NCI-H187 (cell line): ENCODE measurements around the gene CLCA1.

Experiments
- DNase-seq, 2 experiments: peaks; one replicate each; lab custom pipeline; 2025; lab: John Stamatoyannopoulos, UW

CLCA1 gene, protein sequence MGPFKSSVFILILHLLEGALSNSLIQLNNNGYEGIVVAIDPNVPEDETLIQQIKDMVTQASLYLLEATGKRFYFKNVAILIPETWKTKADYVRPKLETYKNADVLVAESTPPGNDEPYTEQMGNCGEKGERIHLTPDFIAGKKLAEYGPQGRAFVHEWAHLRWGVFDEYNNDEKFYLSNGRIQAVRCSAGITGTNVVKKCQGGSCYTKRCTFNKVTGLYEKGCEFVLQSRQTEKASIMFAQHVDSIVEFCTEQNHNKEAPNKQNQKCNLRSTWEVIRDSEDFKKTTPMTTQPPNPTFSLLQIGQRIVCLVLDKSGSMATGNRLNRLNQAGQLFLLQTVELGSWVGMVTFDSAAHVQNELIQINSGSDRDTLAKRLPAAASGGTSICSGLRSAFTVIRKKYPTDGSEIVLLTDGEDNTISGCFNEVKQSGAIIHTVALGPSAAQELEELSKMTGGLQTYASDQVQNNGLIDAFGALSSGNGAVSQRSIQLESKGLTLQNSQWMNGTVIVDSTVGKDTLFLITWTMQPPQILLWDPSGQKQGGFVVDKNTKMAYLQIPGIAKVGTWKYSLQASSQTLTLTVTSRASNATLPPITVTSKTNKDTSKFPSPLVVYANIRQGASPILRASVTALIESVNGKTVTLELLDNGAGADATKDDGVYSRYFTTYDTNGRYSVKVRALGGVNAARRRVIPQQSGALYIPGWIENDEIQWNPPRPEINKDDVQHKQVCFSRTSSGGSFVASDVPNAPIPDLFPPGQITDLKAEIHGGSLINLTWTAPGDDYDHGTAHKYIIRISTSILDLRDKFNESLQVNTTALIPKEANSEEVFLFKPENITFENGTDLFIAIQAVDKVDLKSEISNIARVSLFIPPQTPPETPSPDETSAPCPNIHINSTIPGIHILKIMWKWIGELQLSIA

GRCh38 chr1:86468501-86468977, at the start of gene CLCA1:
CLCA1 (plus strand) TSS chr1:86468927; CDS start chr1:86468972, 45 bp downstream.
- DNase-seq: no peak

- DNase-seq: peak in 1 of 2 experiments; percentile 8
Observed at GRCh38 chr1:86419277-86419903, 49.3 kb upstream of the CLCA1 start.

DNA sequence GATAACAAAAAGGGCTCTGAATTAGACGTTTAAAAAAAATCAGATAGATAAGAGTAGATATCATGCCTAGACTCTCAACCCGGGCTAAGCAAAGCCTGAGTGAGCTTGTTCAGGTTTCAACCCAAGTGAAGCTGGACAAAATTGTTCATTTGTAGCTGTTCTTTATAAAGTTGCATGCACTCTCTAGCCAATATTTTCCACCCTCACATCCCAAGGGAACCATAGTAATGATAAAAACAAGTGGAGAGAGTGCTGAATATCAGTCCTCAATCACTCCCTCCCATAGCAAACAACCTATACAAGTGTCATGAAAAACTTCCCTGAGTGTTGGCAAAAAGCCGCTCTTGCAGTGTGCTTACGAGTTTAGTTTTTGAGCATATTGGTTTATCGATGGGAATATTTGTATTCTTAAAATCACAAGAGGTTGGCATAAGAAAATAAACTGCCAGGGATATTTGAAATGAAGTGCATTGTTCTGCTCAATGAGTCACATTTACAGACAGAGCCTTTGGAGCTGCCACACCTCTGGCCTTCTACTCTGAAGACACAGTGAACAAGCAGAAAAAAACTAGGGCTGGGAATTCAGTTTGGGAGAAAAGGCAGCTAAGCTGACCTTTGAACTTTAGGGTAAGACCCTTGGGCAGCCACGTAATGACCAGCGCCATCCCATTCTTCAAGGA, 47.0 kb upstream of the CLCA1 start:
- no peak for DNase-seq

GRCh38 chr1:86423473-86423872, 45.3 kb upstream of the CLCA1 start:
- no peak for DNase-seq

DNA sequence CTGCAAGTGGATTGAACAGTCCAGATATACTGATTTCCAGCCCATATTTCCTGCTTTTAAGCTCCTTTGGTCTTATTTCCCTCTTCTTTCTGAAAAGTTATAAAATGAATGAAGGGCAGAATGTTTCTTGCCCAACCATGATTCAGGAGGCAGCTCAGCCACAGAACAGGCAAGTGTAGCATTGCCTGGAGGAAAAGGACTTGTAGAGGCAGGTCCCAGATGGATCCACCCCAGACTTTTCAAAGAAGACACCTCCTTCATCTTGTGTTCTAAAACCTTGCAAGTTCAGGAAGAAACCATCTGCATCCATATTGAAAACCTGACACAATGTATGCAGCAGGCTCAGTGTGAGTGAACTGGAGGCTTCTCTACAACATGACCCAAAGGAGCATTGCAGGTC, 44.9 kb upstream of the CLCA1 start, which contains the start of gene CLCA2:
Gene CLCA2, plus strand, starts transcription at position 299 of the 400 bp plus-strand sequence. Its CDS starts 77 bp downstream, at position 376.
- DNase-seq: no peak

DNA sequence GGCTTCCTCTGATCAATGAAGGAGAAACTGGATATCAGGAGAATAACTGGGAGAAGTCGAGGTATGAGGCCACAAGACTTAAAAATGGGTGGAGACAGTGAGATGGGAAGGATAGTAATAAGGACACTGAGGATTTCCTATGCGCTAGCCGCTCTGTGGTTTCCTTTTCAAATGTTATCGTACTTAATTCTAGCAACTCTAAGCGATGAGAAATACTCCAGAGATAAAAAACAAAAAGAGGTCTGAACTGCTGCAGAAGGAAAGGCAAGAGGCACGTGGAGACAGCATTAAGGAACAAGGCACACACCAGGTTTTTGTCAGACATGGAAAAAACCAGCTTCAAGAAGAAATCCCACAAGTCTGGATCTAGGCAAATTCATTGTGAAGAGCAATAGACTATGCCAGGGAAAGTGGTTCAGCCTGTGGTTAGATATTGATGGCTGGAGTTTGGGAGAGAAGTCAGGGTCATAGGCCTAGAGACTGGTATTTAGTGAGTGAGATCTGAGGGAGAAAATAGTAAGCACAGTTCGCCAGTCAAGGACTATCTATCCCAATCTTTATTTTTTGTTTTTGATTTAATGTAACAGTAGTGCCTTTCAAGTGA, 39.5 kb upstream of the CLCA1 start:
- DNase-seq: no peak

DNA sequence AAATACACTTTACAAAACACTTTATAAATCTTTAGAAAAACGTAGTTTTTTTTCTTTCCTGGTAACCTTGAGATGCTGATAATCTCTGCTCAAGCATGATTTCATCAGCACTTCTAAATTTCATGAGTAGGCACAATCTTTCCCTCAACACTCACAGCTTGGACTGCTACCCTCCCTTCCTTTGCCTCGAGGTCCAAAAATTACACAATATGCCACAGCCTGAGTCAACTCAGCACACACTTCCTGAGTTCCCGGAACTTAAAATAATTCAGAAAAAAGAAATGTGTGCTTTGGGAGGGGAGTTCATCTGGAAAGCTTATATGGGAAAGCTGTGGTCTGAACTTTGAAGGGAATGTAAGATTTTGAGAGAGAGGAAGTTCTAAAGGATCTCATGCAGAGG, 38.9 kb upstream of the CLCA1 start:
- no peak for DNase-seq

GRCh38 chr1:86430376-86430775, 38.4 kb upstream of the CLCA1 start:
- DNase-seq: no peak

DNA sequence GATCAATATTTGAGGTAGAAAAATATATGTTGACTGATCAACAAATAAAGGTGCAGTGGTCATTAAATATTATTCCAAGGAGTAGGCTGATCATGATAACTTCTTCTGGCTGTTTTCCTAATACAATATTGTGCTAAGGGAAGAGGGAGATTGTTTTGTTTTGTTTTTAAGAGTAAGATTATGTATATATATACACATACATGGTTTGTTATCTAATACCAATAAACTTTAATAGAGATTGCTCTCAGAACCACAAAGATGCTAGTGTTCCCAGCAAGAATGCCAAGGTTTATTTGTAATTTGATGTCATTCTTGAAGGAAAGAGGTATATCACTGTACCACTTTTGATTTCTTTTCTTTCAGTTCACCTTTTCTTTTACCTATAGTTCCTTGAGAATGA, 34.7 kb upstream of the CLCA1 start:
- DNase-seq: no peak

- no peak for DNase-seq
Observed at GRCh38 chr1:86435327-86435726, 33.4 kb upstream of the CLCA1 start.

GRCh38 chr1:86436041-86436440, 32.7 kb upstream of the CLCA1 start:
- peak; percentile 26 to 51 for DNase-seq

GRCh38 chr1:86441581-86441980, 27.1 kb upstream of the CLCA1 start:
- no peak for DNase-seq

DNA sequence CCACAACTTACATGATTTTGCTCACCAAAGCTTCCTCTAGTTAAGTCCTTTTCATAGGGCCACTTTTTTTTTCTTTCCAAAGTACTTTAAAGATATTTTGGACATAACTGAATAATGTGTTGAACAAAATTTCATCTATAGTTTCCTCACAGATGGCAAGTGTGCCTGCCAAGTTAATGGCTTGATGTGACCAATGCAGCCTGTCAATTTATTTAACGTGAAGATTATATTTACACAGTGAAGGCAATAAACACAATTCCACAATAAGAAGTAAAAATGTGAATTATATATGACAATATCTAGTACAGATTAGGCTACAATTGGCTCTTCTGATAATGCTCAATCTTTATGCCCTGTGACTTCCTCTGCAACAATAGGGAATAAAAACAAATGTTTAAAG, 26.7 kb upstream of the CLCA1 start:
- no peak for DNase-seq

GRCh38 chr1:86445919-86446318, 22.8 kb upstream of the CLCA1 start:
- DNase-seq: no peak

DNA sequence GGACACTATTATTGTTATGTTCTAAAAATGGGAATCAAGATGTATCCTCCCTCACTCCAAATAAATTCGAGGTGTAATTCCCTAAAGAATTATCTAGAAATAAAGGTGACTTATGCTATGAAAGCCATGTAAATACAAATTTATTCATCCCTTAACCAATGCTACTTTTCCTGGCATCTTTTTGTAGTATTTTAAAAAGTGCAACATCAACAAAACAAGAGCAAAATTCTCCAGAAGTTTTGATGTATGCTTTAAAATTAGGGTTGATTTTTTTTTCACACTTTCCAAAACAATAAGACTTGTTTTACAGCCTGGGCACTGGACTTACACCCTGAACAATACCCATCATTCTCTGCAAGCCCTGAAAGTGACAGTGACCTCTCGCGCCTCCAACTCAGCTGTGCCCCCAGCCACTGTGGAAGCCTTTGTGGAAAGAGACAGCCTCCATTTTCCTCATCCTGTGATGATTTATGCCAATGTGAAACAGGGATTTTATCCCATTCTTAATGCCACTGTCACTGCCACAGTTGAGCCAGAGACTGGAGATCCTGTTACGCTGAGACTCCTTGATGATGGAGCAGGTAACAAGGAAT, 21.4 kb upstream of the CLCA1 start:
- no peak for DNase-seq

- DNase-seq: no peak
Observed at GRCh38 chr1:86448670-86449069, 20.1 kb upstream of the CLCA1 start.

GRCh38 chr1:86449103-86449502, 19.6 kb upstream of the CLCA1 start:
- no peak for DNase-seq

GRCh38 chr1:86450847-86451246, 17.9 kb upstream of the CLCA1 start:
- no peak for DNase-seq

DNA sequence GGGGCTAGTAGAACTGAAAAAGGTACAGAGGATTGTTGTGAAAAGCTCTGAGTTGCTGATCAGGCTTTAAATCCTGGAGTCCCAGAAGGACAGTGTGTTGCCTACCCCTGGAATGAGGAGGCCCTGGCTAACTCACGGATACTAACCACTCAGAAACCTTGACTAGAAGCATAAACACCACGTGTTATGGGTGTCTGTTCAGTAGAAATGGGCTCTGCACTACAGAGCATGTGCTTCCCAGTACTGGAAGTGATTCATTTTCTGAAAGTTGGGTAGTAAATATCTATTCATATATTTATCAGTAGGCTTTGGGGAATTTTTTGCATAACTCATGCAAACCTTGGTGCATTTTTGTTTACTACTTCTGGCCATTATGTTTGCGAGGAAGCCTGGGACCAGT, 15.1 kb upstream of the CLCA1 start:
- DNase-seq: no peak

GRCh38 chr1:86455073-86455472, 13.7 kb upstream of the CLCA1 start:
- no peak for DNase-seq

- no peak for DNase-seq
Observed at GRCh38 chr1:86460998-86461397, 7.7 kb upstream of the CLCA1 start.
